GM12872 (cell line): Measurements from ENCODE around the gene MAPKBP1.

Experiments
- CTCF ChIP-seq: IDR thresholded peaks from 3 replicates; pipeline ENCODE4 v1.5.1; 2011; ENCODE audit warnings: low read depth, mild to moderate bottlenecking, low read length, moderate library complexity; ENCODE audit not compliant: insufficient read depth

The MAPKBP1 gene

GRCh38 chr15:41817781-41818180 is 43.5 kb downstream of the MAPKBP1 start:
- TF ChIP-seq CTCF = no peak

GRCh38 chr15:41819455-41820050 is 45.3 kb downstream of the MAPKBP1 start:
- no peak for TF ChIP-seq CTCF

- no peak for TF ChIP-seq CTCF
Measured at GRCh38 chr15:41820791-41821423, 46.6 kb downstream of the MAPKBP1 start.

- TF ChIP-seq CTCF = no peak
Measured at GRCh38 chr15:41821831-41822230, 47.5 kb downstream of the MAPKBP1 start.

- TF ChIP-seq CTCF = no peak
Measured at GRCh38 chr15:41822471-41822870, 48.2 kb downstream of the MAPKBP1 start.

- TF ChIP-seq CTCF = no peak
Measured at GRCh38 chr15:41822957-41823356, 48.7 kb downstream of the MAPKBP1 start.

- no peak for TF ChIP-seq CTCF
Measured at GRCh38 chr15:41823502-41823901, 49.2 kb downstream of the MAPKBP1 start.
